ENCODE measurements around the gene KCNQ1. TPM values are rescaled to one million over a fixed set of nuclear protein-coding genes. Genes with fewer than 3 reads are reported as not detected.

The KCNQ1 gene
- total RNA-seq, 3 donors from 2014 or later, result 3.6 to 6.2 (median 5.1) TPM

DNA sequence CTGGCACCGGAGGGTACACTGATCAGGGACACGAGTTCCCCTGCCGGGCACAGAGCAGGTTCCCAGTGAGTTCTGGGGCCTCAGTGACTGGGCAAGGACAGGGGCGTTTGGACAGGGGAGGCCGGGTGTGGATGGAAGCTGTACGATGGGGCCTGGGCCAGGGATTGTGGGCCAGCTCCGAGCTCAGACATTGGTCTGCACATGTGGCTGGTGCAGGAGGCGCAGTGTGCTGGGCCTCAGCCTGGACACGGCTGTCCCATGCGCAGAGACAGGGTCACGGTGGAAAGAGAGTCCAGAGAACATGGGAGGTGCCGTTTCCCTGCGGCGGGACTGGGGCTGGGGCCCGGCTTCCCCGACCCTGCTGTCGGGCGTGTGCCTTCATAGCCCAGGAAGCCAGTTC is 380.0 kb downstream of the KCNQ1 start:
- no peak for DNase-seq (ENCODE audit: low spot score in 2 of 2)
- Histone ChIP-seq H3K4me1 (peaks cover 15 to 22% of the 10 kb centered on the region in 2 donors), H3K36me3 (no peaks in the 10 kb centered on the region), H3K4me3 (peak overlapping the region in 1 of 3 donors; percentile 9), H3K9me3 (peaks cover 0 to 8% of the 10 kb centered on the region in 2 donors), H3K27me3 (no peaks in the 10 kb centered on the region), H3K27ac (peak overlapping the region; percentile 95 to 98)
- intact Hi-C loops (cut with DNase I; ENCODE audit: low total_unique reads), result no loop called here
- TF ChIP-seq, protein P1, sequence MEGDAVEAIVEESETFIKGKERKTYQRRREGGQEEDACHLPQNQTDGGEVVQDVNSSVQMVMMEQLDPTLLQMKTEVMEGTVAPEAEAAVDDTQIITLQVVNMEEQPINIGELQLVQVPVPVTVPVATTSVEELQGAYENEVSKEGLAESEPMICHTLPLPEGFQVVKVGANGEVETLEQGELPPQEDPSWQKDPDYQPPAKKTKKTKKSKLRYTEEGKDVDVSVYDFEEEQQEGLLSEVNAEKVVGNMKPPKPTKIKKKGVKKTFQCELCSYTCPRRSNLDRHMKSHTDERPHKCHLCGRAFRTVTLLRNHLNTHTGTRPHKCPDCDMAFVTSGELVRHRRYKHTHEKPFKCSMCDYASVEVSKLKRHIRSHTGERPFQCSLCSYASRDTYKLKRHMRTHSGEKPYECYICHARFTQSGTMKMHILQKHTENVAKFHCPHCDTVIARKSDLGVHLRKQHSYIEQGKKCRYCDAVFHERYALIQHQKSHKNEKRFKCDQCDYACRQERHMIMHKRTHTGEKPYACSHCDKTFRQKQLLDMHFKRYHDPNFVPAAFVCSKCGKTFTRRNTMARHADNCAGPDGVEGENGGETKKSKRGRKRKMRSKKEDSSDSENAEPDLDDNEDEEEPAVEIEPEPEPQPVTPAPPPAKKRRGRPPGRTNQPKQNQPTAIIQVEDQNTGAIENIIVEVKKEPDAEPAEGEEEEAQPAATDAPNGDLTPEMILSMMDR (IDR thresholded peaks at IDR 0.05), result no peak
- no peak for TF ChIP-seq POLR2AphosphoS5 (IDR thresholded peaks at IDR 0.05)
- TF ChIP-seq POLR2A (IDR thresholded peaks at IDR 0.05), result no peak

- peak overlapping the region; percentile 95 to 98 for H3K27ac ChIP-seq
- peak; percentile 78 to 93 for DNase-seq (ENCODE audit: low spot score in 2 of 2)
- peak overlapping the region; percentile 9 to 58 (median 36) for H3K4me3 ChIP-seq
Measured at GRCh38 chr11:2825261-2825888, 380.6 kb downstream of the KCNQ1 start.

DNA sequence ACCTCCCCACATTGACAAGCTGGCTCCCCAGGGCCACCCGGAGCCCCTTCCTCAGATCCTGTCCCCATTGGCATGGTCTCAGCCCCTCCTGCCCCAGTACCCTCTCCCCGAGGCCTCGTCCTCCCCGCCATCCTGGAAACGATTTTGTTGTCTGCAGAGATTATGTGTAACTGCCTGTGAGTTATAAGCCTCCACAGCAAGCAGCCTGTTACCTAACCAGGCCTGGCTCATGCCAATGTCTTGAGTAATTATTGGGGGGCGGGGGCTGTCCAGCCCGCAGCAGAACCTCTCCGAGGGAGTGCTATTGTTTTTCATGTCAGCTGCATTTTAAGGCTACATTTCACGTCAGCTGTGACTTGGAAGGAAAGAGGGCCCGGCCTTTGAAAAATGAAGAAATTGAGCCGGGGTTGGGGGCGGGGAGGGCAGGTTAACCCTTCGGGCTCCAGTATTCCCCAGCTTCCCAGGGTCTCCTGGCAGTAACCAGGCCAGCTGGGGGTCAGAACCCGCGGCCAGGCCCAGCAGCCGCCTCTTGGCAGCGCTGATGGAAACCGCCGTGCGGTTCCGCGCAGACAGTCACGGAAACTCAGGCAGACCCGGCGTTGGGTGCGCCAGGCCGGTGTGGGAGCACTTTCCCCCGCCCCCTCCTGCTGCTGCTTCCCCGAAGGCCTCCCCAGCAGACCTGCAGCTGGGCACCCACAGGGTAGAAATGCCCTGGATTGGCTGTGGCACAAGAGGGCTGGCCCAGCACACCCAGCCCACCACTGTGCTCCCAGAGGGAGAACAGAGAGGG is 381.3 kb downstream of the KCNQ1 start:
- Histone ChIP-seq H3K36me3 (no peaks in the 10 kb centered on the region), H3K4me3 (peak overlapping the region; percentile 9 to 58 (median 36)), H3K27ac (peak overlapping the region; percentile 95 to 98), H3K9me3 (peaks cover 0 to 8% of the 10 kb centered on the region in 2 donors), H3K4me1 (peaks cover 15 to 22% of the 10 kb centered on the region in 2 donors), H3K27me3 (no peaks in the 10 kb centered on the region)
- TF ChIP-seq POLR2A (IDR thresholded peaks at IDR 0.05) (no peak), POLR2AphosphoS5 (IDR thresholded peaks at IDR 0.05) (peak; percentile 84 to 90 (median 85))
- intact Hi-C loops (cut with DNase I; ENCODE audit: low total_unique reads), result no loop called here
- DNase-seq (ENCODE audit: low spot score in 2 of 2), result peak; percentile 67 to 94

More at GRCh38 chr11:2825261-2825888, 380.6 kb downstream of the KCNQ1 start:
- H3K27me3 ChIP-seq, result no peaks in the 10 kb centered on the region
- H3K36me3 ChIP-seq, result no peaks in the 10 kb centered on the region
- TF ChIP-seq, protein P1 (IDR thresholded peaks at IDR 0.05), result peak in 1 of 3 donors; percentile 26
- TF ChIP-seq POLR2A (IDR thresholded peaks at IDR 0.05) (no peak), POLR2AphosphoS5 (IDR thresholded peaks at IDR 0.05) (peak in 1 of 3 donors; percentile 58)
- intact Hi-C loops (cut with DNase I; ENCODE audit: low total_unique reads), result no loop called here
- peaks cover 0 to 8% of the 10 kb centered on the region in 2 donors for H3K9me3 ChIP-seq
- H3K4me1 ChIP-seq, result peaks cover 15 to 22% of the 10 kb centered on the region in 2 donors

- H3K27me3 ChIP-seq, result no peaks in the 10 kb centered on the region
- intact Hi-C loops (cut with DNase I; ENCODE audit: low total_unique reads), result no loop called here
- peak overlapping the region; percentile 95 to 98 for H3K27ac ChIP-seq
- TF ChIP-seq POLR2A (IDR thresholded peaks at IDR 0.05), result no peak
- TF ChIP-seq, protein P1 (IDR thresholded peaks at IDR 0.05), result no peak
- TF ChIP-seq POLR2AphosphoS5 (IDR thresholded peaks at IDR 0.05), result no peak
- no peaks in the 10 kb centered on the region for H3K36me3 ChIP-seq
- peak in 1 of 2 donors; percentile 37 for DNase-seq (ENCODE audit: low spot score in 2 of 2)
- H3K4me3 ChIP-seq, result peak overlapping the region in 2 of 3 donors; percentile 36 to 58
- H3K9me3 ChIP-seq, result peaks cover 0 to 8% of the 10 kb centered on the region in 2 donors
- peaks cover 15 to 22% of the 10 kb centered on the region in 2 donors for H3K4me1 ChIP-seq
Measured at GRCh38 chr11:2826679-2827056, 381.9 kb downstream of the KCNQ1 start.

GRCh38 chr11:2827256-2827655 is 382.4 kb downstream of the KCNQ1 start:
- H3K4me1 ChIP-seq, result peaks cover 15 to 22% of the 10 kb centered on the region in 2 donors
- no peaks in the 10 kb centered on the region for H3K36me3 ChIP-seq
- H3K27me3 ChIP-seq, result no peaks in the 10 kb centered on the region
- no peak overlapping the region for H3K4me3 ChIP-seq
- intact Hi-C loops (cut with DNase I; ENCODE audit: low total_unique reads), result no loop called here
- peak overlapping the region; percentile 95 to 98 for H3K27ac ChIP-seq
- TF ChIP-seq POLR2AphosphoS5 (IDR thresholded peaks at IDR 0.05), result no peak
- TF ChIP-seq, protein P1 (IDR thresholded peaks at IDR 0.05), result no peak
- no peak for TF ChIP-seq POLR2A (IDR thresholded peaks at IDR 0.05)
- no peak for DNase-seq (ENCODE audit: low spot score in 2 of 2)
- peaks cover 0 to 8% of the 10 kb centered on the region in 2 donors for H3K9me3 ChIP-seq
